Adrenal gland (tissue), 5 donors: ENCODE measurements around the gene ARHGEF2.

ENCODE experiments used
- CTCF ChIP-seq, 6 experiments: fragments of 450-650 bp in 4 of 6; fragments of 200-600 bp in 2 of 6; sonication (generic) in 1 of 6; IDR thresholded peaks; 1 replicate in 5 of 6; 2 replicates in 1 of 6; pipeline versions ENCODE4 v1.5.1 to v1.8.0; 2016 to 2021; ENCODE audit warnings: antibody characterized with exemption in 6 of 6, mild to moderate bottlenecking in 2 of 6, moderate library complexity in 1 of 6
- POLR2A ChIP-seq, 2 donors: fragments of 450-650 bp; IDR thresholded peaks; one replicate each; pipeline ENCODE4 v1.6.1; 2017; ENCODE audit warnings: antibody characterized with exemption in 2 of 2, mild to moderate bottlenecking in 2 of 2, moderate library complexity in 1 of 2
- donor health status: DM: no; HTN: no; CAD: no.

DNA sequence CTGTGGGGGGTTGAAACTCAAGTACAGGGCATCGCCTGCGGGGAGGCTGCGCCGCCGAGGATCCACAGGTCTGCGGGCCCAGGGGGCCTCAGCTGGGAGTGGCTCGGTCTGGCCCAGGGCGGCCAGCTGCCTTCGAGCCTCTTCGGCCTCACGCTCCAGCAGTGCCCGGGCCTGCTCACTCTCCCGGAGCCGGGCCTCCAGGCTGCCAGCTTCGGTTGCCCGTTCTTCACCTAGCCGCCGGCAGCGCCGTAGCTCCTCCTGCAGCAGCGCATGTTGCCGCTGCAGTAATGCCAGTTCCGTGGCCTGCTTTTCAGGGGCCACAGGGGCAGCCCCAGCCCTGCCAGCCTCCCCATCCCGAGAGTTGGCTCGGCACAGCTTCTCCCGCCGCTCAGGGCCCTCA is 27.5 kb downstream of the ARHGEF2 start:
- no peak for TF ChIP-seq POLR2A (IDR thresholded peaks at IDR 0.05)
- TF ChIP-seq CTCF (IDR thresholded peaks at IDR 0.05) = no peak
